Muscle layer of duodenum (tissue), 2 donors: ENCODE results near the gene SPATA4.

Experiments used
- H3K27ac ChIP-seq: one replicate; pipeline ENCODE4 v1.7.0; 2013; ENCODE audit warnings: mild to moderate bottlenecking, low read length
- H3K27me3 ChIP-seq: one replicate; pipeline ENCODE4 v1.7.0; 2013; ENCODE audit warnings: low read depth, mild to moderate bottlenecking, control low read depth, low read length
- H3K36me3 ChIP-seq, 2 donors: one replicate each; pipeline ENCODE4 v1.7.0; 2013; ENCODE audit warnings: low read length in 2 of 2, control low read depth in 1 of 2, mild to moderate bottlenecking in 1 of 2; ENCODE audit not compliant: insufficient read depth in 2 of 2, control insufficient read depth in 1 of 2
- H3K4me1 ChIP-seq, 2 donors: one replicate each; pipeline ENCODE4 v1.7.0; 2013; ENCODE audit warnings: low read length in 2 of 2, mild to moderate bottlenecking in 2 of 2, control low read depth in 1 of 2, moderate library complexity in 1 of 2; ENCODE audit not compliant: insufficient read depth in 2 of 2, control insufficient read depth in 1 of 2
- H3K4me3 ChIP-seq, 2 donors: one replicate each; pipeline ENCODE4 v1.7.0; 2013; ENCODE audit warnings: low read length in 2 of 2, low read depth in 1 of 2, mild to moderate bottlenecking in 1 of 2
- H3K9me3 ChIP-seq, 2 donors: one replicate each; pipeline ENCODE4 v1.7.0; 2013; ENCODE audit warnings: low read length in 2 of 2, control low read depth in 1 of 2, mild to moderate bottlenecking in 1 of 2; ENCODE audit not compliant: control insufficient read depth in 1 of 2
- donor health status: healthy.

The SPATA4 gene

DNA sequence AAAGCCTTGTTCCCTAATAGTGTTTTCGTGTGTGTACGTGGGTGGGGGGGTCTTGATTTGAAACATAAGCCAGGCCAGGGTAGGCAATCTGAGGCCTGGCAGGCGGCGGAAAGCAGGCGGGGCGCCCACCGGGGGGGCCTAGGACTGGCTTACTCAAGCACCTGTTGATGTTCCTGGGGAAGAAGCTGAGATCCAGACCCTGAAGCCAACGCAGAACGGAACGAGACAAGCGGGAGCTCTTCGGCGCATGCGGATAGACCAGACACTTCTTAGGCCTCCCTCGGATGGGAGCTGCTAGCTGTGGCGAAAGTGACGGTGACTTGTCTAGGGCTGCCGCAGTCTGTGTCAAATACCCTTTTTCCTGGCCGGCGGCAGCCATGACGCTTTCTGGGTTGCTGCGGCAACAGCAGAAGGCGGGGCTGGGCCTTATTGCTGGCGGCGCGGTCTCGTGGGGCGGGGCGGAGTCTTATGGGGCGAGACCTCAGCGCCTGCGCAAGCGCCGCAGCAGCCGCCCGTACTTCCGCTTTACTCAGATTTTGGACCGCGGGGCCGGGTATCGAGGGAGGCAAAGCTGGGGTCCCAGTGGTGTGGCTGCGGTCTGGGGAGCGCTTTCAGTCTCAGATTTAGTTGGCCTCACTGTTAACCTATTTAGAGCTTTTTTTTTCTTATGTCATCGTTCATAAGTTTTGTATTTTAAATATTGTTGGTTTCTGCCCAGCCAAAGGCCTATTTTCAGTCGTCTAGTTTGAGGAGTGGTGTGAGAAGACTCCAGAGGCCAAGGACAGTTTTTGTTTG, at the start of gene SPATA4:
Gene SPATA4, minus strand, starts transcription at position 402 of the 795 bp plus-strand sequence. Its CDS starts 23 bp downstream, at position 379.
- Histone ChIP-seq H3K4me1 (peaks cover 0 to 4% of the 10 kb centered on the region in 2 donors), H3K27me3 (no peaks in the 10 kb centered on the region), H3K9me3 (no peaks in the 10 kb centered on the region), H3K27ac (peak within 1 kb of the TSS; percentile 81), H3K36me3 (no peaks in the 10 kb centered on the region), H3K4me3 (peak within 1 kb of the TSS; percentile 79 to 88)

DNA sequence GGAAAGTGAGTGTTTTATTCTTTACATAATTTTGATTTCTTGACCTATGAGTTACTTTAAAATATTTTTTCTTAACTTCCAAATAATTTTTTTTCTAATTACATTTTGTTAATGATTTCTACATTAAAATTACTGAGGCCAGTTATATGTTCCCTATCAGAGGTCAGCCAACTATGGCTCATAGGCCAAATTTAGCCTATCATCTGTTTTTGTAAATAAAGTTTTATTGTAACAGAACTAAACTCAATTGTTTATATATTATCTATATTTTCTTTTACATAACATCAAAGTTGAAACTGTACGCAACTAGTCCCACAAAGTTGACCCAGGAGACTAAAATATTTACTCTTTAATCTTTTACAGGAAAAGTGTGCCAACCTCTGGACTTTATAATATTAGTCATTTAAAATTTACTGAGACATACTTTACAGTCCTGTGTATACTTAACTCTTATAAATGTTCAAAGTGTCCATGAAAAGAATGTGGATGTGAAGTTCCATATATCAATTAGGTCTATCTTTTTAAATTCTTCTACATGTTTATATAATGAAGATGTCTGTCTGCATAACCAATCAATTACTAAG, 47.5 kb upstream of the SPATA4 start:
- H3K9me3 ChIP-seq: no peaks in the 10 kb centered on the region
- H3K27me3 ChIP-seq: no peaks in the 10 kb centered on the region
- H3K4me1 ChIP-seq: no peaks in the 10 kb centered on the region
- H3K27ac ChIP-seq: no peak overlapping the region
- no peak overlapping the region for H3K4me3 ChIP-seq
- H3K36me3 ChIP-seq: no peaks in the 10 kb centered on the region

DNA sequence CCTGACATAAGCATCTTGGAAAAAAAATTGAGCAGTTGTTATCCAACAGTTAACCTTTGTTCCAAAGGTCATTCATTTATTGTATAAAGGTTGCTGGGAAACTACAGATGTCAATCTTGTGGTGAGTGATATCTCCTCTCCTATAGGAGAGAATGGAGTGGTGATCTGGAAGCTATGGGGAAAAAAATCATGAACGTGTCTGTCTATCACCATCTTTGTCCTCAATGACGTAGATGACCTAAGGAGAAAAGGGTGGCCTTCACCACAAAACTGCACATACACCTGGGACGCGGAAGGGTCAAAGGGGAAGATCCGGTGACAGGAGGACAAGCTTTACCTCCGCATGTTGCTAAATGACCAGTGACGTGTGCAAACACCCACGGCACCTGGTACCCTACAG, 46.3 kb upstream of the SPATA4 start:
- Histone ChIP-seq H3K27ac (no peak overlapping the region), H3K9me3 (no peaks in the 10 kb centered on the region), H3K4me1 (no peaks in the 10 kb centered on the region), H3K27me3 (no peaks in the 10 kb centered on the region), H3K4me3 (no peak overlapping the region), H3K36me3 (no peaks in the 10 kb centered on the region)

DNA sequence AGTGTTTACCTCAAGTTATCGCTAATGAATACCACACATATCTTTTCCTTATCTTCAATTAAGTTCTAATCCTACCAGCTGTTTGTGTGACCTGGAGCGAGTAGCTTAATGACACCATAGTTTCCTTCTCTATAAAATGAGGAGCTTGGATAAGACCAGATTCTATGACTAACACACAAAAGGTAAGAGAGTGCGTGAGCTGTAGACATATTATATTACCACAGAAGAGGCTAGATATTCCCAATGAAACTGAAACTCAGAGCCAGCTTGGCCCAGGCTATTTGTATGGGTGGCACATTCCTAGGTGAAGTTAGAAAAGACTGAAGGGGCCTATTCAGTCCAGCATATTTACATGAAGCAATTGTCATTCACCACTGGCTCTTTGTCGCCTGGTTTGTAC, 43.4 kb upstream of the SPATA4 start:
- Histone ChIP-seq H3K4me1 (no peaks in the 10 kb centered on the region), H3K9me3 (no peaks in the 10 kb centered on the region), H3K27me3 (no peaks in the 10 kb centered on the region), H3K27ac (peak overlapping the region; percentile 85), H3K4me3 (peak overlapping the region in 1 of 2 donors; percentile 0), H3K36me3 (no peaks in the 10 kb centered on the region)

DNA sequence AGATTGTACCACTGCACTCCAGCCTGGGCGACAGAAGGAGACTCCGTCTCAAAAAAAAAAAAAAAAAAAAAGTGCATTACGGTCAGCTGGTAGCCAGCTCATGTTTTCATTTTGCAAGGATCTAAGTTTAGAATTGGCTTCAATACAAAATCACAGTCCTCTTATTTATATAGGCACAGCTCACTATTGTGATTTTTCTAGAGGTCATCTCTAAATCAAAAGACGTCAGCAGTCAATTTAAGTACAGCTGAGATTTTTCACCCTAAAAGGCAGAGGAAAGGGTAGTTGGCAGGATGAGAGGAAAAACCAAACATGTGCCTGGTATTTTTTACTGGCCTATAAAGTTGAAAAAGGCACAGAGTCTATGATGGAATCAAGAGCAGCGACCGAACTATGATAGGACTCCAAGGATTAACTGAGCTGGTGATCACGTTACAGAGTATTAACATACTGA, 42.8 kb upstream of the SPATA4 start:
- Histone ChIP-seq H3K4me1 (no peaks in the 10 kb centered on the region), H3K27ac (peak overlapping the region; percentile 85), H3K27me3 (no peaks in the 10 kb centered on the region), H3K4me3 (peak overlapping the region in 1 of 2 donors; percentile 0), H3K36me3 (no peaks in the 10 kb centered on the region), H3K9me3 (no peaks in the 10 kb centered on the region)

DNA sequence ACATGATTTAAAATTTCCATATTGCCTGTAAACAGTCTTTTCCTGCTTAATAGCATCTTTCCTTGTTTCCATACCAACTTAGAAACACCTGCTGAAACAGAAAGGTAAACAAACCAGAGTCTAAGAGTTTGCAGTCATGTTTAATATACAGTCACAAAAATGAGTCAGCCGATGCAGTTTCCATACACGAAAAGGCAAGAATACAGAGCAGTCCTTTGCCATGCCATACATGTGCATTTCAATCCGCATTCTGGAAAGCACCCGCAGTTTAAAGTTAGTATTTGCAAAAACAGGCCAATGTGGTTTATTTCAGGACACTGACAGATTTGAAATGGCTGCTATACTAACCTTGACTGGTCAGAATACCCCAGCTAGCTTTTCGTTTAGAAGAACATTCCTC, 41.6 kb upstream of the SPATA4 start:
- Histone ChIP-seq H3K27me3 (no peaks in the 10 kb centered on the region), H3K27ac (peak overlapping the region; percentile 53), H3K4me1 (no peaks in the 10 kb centered on the region), H3K4me3 (peak overlapping the region in 1 of 2 donors; percentile 13), H3K9me3 (no peaks in the 10 kb centered on the region), H3K36me3 (no peaks in the 10 kb centered on the region)

DNA sequence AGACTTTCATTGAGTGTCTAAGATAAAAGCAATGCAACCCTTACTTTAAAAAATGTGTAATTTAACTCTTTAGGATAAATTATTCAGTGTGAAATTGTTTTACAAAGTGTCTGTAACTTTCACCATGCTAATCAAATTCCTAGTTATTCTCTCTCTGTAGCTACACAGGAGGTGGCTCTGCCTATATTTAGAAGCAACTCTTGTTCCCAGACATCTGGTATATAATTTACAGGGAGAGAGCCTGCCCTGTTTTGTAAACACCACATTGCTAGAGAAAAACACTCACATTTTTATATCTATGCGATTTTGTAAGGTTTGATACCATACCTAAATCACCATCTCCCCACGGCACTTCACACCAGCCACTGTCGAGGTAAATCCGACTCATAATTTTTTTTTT, 35.5 kb upstream of the SPATA4 start:
- Histone ChIP-seq H3K27me3 (no peaks in the 10 kb centered on the region), H3K4me1 (peaks cover 0 to 8% of the 10 kb centered on the region in 2 donors), H3K9me3 (no peaks in the 10 kb centered on the region), H3K36me3 (no peaks in the 10 kb centered on the region), H3K27ac (no peak overlapping the region), H3K4me3 (no peak overlapping the region)

DNA sequence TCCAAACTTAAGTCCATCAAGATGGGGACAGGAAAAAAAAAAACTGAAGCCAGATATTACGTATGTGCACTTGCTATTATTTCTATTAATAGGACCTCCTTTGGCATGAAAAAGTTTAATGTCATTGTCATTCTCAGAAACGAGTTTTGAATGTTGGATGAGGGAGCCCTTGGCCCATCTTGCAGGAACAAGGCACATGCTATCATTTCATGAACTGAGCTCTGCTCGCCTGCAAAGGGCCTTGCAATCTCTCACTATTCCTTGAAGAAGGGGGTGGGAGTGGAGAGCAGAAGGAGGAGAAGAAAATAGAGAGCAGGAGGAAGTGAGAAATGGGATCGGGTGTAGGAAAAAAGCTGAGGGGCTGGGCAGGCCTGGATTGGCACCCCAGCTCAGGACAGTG, 34.3 kb upstream of the SPATA4 start:
- Histone ChIP-seq H3K27me3 (no peaks in the 10 kb centered on the region), H3K9me3 (no peaks in the 10 kb centered on the region), H3K27ac (no peak overlapping the region), H3K36me3 (no peaks in the 10 kb centered on the region), H3K4me1 (peaks cover 0 to 8% of the 10 kb centered on the region in 2 donors), H3K4me3 (no peak overlapping the region)

DNA sequence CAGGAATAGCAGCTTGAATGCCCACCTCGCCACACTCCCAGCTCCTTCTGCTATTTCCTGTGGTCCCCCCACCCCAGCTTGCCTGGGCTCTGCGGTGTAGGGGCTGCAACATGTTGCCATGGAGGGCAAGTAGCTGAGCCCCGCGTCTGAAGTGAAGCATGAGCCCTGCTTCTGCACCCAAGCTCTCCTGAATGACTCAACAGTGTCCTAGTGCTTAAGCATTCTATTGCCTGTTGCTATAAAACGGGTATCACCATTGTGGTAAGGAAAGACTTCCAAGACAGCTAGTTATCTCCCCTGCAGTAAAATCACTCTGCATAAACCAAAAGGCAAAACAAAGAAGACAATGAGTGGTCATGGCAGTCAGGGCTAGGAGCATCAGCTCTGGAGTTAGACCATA, 31.4 kb upstream of the SPATA4 start:
- Histone ChIP-seq H3K4me1 (peaks cover 0 to 8% of the 10 kb centered on the region in 2 donors), H3K27ac (no peak overlapping the region), H3K4me3 (no peak overlapping the region), H3K36me3 (no peaks in the 10 kb centered on the region), H3K9me3 (no peaks in the 10 kb centered on the region), H3K27me3 (no peaks in the 10 kb centered on the region)

DNA sequence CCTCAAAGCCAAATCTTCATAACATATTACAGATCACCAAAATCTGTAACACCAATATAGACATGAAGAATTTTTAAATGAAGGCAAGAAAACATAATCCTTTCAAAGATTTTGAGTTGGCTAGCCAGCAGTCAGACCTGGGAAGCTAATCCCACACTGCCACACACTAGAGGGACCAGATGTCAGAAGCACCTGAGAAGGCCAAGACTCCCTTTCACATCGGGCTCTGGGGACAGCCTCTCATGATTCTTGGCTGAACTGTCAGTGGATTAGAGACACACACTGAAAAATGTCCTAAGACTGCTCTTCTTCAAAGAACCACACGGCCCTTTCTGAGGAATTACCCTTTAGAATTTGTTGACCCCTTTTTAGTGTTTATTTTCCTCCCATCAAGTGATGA, 28.2 kb upstream of the SPATA4 start:
- Histone ChIP-seq H3K27me3 (no peaks in the 10 kb centered on the region), H3K4me1 (peaks cover 0 to 2% of the 10 kb centered on the region in 2 donors), H3K4me3 (no peak overlapping the region), H3K27ac (no peak overlapping the region), H3K36me3 (no peaks in the 10 kb centered on the region), H3K9me3 (no peaks in the 10 kb centered on the region)

DNA sequence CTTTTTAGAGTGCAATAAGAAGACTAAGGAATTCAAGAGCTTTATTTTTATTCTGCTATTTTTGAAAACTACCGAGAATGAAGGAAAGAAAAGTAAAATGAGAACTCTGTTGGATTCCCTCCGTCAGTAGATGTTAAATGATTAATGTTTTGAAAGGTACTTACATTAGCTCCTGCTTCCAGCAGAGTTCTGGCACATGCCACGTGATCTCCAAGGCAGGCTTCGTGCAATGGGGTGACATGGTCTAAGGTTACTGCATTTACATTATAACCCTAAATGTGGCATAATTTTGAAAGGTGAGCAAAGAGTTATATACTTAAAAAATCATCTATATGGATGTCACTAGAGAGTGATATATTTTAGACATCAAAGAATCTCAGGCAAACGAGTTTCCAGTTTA, 26.8 kb upstream of the SPATA4 start:
- Histone ChIP-seq H3K27ac (no peak overlapping the region), H3K36me3 (no peaks in the 10 kb centered on the region)

More for the DNA sequence above, 26.8 kb upstream of the SPATA4 start:
- no peak overlapping the region for H3K4me3 ChIP-seq
- no peaks in the 10 kb centered on the region for H3K27me3 ChIP-seq
- H3K9me3 ChIP-seq: no peaks in the 10 kb centered on the region
- no peaks in the 10 kb centered on the region for H3K4me1 ChIP-seq
